KMS-11 (cell line): ENCODE measurements around the gene POLR1H.

ENCODE experiments used
- H2AFZ ChIP-seq: fragments of 200-600 bp; sonication (generic); 2 replicates; pipeline ENCODE4 v1.6.1; 2016; ENCODE audit warnings: antibody characterized with exemption, mixed run types, low read depth
- H3K27ac ChIP-seq: fragments of 200-600 bp; sonication (generic); 2 replicates; pipeline ENCODE4 v1.6.1; 2016; ENCODE audit warnings: mild to moderate bottlenecking, mixed run types
- H3K27me3 ChIP-seq: fragments of 200-600 bp; sonication (generic); 2 replicates; pipeline ENCODE4 v1.6.1; 2017; ENCODE audit warnings: mild to moderate bottlenecking, low read depth, mixed run types, moderate library complexity; ENCODE audit not compliant: insufficient read depth
- H3K36me3 ChIP-seq: fragments of 200-600 bp; sonication (generic); 2 replicates; pipeline ENCODE4 v1.6.1; 2017; ENCODE audit warnings: mild to moderate bottlenecking, mixed run types; ENCODE audit not compliant: insufficient read depth
- H3K4me1 ChIP-seq: fragments of 200-600 bp; sonication (generic); 2 replicates; pipeline ENCODE4 v1.6.1; 2016; ENCODE audit warnings: mild to moderate bottlenecking, low read depth, mixed run types; ENCODE audit not compliant: poor library complexity, severe bottlenecking
- H3K4me2 ChIP-seq: fragments of 200-600 bp; sonication (generic); 2 replicates; pipeline ENCODE4 v1.7.0; 2016; ENCODE audit warnings: mild to moderate bottlenecking, mixed run types
- H3K4me3 ChIP-seq: fragments of 200-600 bp; sonication (generic); IDR thresholded peaks from 2 replicates; pipeline ENCODE4 v1.6.1; 2017; ENCODE audit warnings: low read depth, low read length, mixed read lengths; ENCODE audit not compliant: insufficient read depth
- H3K79me2 ChIP-seq: fragments of 200-600 bp; sonication (generic); 2 replicates; pipeline ENCODE4 v1.6.1; 2016; ENCODE audit warnings: low read depth, mixed run types; ENCODE audit not compliant: insufficient read depth
- H3K9ac ChIP-seq: fragments of 200-600 bp; sonication (generic); 2 replicates; pipeline ENCODE4 v1.6.1; 2016; ENCODE audit warnings: mild to moderate bottlenecking, mixed run types
- H4K20me1 ChIP-seq: fragments of 200-600 bp; sonication (generic); 2 replicates; pipeline ENCODE4 v1.6.1; 2016; ENCODE audit warnings: mild to moderate bottlenecking, mixed run types; ENCODE audit not compliant: insufficient read depth
- CTCF ChIP-seq: fragments of 200-600 bp; sonication (generic); conservative IDR thresholded peaks from 2 replicates; pipeline ENCODE4 v1.6.1; 2017; ENCODE audit warnings: low read depth, mild to moderate bottlenecking, antibody characterized with exemption, low read length, moderate library complexity, mixed read lengths

POLR1H gene

GRCh38 chr6:30087876-30088275 is 26.8 kb downstream of the POLR1H start:
- Histone ChIP-seq H3K4me2 (no peak overlapping the region), H3K36me3 (no peaks in the 10 kb centered on the region), H3K4me1 (peaks cover 10% of the 10 kb centered on the region), H3K27ac (no peak overlapping the region), H3K79me2 (no peaks in the 10 kb centered on the region), H3K9ac (no peak overlapping the region), H4K20me1 (no peaks in the 10 kb centered on the region), H3K4me3 (no peak overlapping the region), H2AFZ (no peak overlapping the region), H3K27me3 (no peaks in the 10 kb centered on the region)
- no peak for TF ChIP-seq CTCF

GRCh38 chr6:30091577-30092381 is 30.7 kb downstream of the POLR1H start:
- H3K9ac ChIP-seq = no peak overlapping the region
- H2AFZ ChIP-seq = no peak overlapping the region
- no peaks in the 10 kb centered on the region for H4K20me1 ChIP-seq
- no peaks in the 10 kb centered on the region for H3K27me3 ChIP-seq
- H3K4me2 ChIP-seq = no peak overlapping the region
- peaks cover 3% of the 10 kb centered on the region for H3K4me1 ChIP-seq
- H3K27ac ChIP-seq = no peak overlapping the region
- no peak for TF ChIP-seq CTCF
- no peaks in the 10 kb centered on the region for H3K79me2 ChIP-seq
- no peaks in the 10 kb centered on the region for H3K36me3 ChIP-seq
- H3K4me3 ChIP-seq = no peak overlapping the region

GRCh38 chr6:30092852-30093543 is 31.9 kb downstream of the POLR1H start:
- no peak for TF ChIP-seq CTCF
- Histone ChIP-seq H3K4me1 (no peaks in the 10 kb centered on the region), H3K4me3 (no peak overlapping the region), H3K27me3 (no peaks in the 10 kb centered on the region), H4K20me1 (no peaks in the 10 kb centered on the region), H2AFZ (no peak overlapping the region), H3K9ac (no peak overlapping the region), H3K79me2 (no peaks in the 10 kb centered on the region), H3K36me3 (no peaks in the 10 kb centered on the region), H3K4me2 (no peak overlapping the region), H3K27ac (no peak overlapping the region)

GRCh38 chr6:30093951-30094661 is 33.0 kb downstream of the POLR1H start:
- Histone ChIP-seq H3K36me3 (no peaks in the 10 kb centered on the region), H3K4me1 (no peaks in the 10 kb centered on the region), H4K20me1 (no peaks in the 10 kb centered on the region), H2AFZ (no peak overlapping the region), H3K27ac (no peak overlapping the region), H3K27me3 (peaks cover under 1% of the 10 kb centered on the region; the same call in 1 of the 2 replicates), H3K4me3 (no peak overlapping the region), H3K9ac (no peak overlapping the region), H3K4me2 (no peak overlapping the region), H3K79me2 (no peaks in the 10 kb centered on the region)
- no peak for TF ChIP-seq CTCF
